Endodermal cell (in vitro differentiated cells): ENCODE measurements around the gene AXDND1. TPM values are rescaled to one million over a fixed set of nuclear protein-coding genes. Genes with fewer than 3 reads are reported as not detected.

Source experiments
- DNase-seq: peaks from one replicate; pipeline ENCODE4 v3.0.0-alpha.2; 2017
- H3K27ac ChIP-seq: 2 replicates; pipeline ENCODE4 v1.5.1; 2013; ENCODE audit warnings: mild to moderate bottlenecking, low read depth, low read length, moderate library complexity
- H3K27me3 ChIP-seq: 2 replicates; pipeline ENCODE4 v1.6.1; 2013; ENCODE audit warnings: mild to moderate bottlenecking, low read length, moderate library complexity; ENCODE audit not compliant: insufficient read depth, control insufficient read depth, poor library complexity, severe bottlenecking
- H3K36me3 ChIP-seq: 2 replicates; pipeline ENCODE4 v1.7.0; 2013; ENCODE audit warnings: mild to moderate bottlenecking, low read length, moderate library complexity; ENCODE audit not compliant: control insufficient read depth, insufficient read depth
- H3K4me1 ChIP-seq: one replicate; pipeline ENCODE4 v1.7.0; 2013; ENCODE audit warnings: low read length; ENCODE audit not compliant: control insufficient read depth, insufficient read depth
- H3K4me3 ChIP-seq: 2 replicates; pipeline ENCODE4 v1.5.1; 2013; ENCODE audit warnings: mild to moderate bottlenecking, low read length, moderate library complexity
- H3K9ac ChIP-seq: 2 replicates; pipeline ENCODE4 v1.6.1; 2013; ENCODE audit warnings: mild to moderate bottlenecking, low read length, moderate library complexity; ENCODE audit not compliant: poor library complexity, severe bottlenecking; ENCODE audit errors: extremely low read depth
- H3K9me3 ChIP-seq: 2 replicates; pipeline ENCODE4 v1.6.1; 2013; ENCODE audit warnings: mild to moderate bottlenecking, low read length, moderate library complexity; ENCODE audit not compliant: control insufficient read depth
- H3K27ac Mint-ChIP-seq: 2 replicates; pipeline ENCODE4 v1.8.0; 2020; ENCODE audit warnings: mixed read lengths
- H3K27me3 Mint-ChIP-seq: 2 replicates; pipeline ENCODE4 v1.8.0; 2021; ENCODE audit warnings: mild to moderate bottlenecking, mixed read lengths; ENCODE audit not compliant: insufficient read depth
- H3K36me3 Mint-ChIP-seq: 2 replicates; pipeline ENCODE4 v1.8.0; 2020; ENCODE audit warnings: low read depth, mixed read lengths
- H3K4me1 Mint-ChIP-seq: 2 replicates; pipeline ENCODE4 v1.8.0; 2020; ENCODE audit warnings: mixed read lengths
- H3K4me3 Mint-ChIP-seq: 2 replicates; pipeline ENCODE4 v1.8.0; 2020; ENCODE audit warnings: mild to moderate bottlenecking, moderate library complexity, mixed read lengths
- H3K9me3 Mint-ChIP-seq: 2 replicates; pipeline ENCODE4 v1.8.0; 2020; ENCODE audit warnings: mild to moderate bottlenecking, mixed read lengths
- WGBS, 2 experiments: methylation state at CpG; one replicate each; pipeline versions ENCODE4 v1.1.5 to v1.1.7; 2013; ENCODE audit warnings: missing lambda C conversion rate in 2 of 2, mixed read lengths in 1 of 2; ENCODE audit not compliant: insufficient coverage in 1 of 2, insufficient read length in 1 of 2; 5-methylcytosine and 5-hydroxymethylcytosine counted together
- total RNA-seq, 2 donors: library from RNA; stranded (reverse); fragmentation: NEBNext Ultra II Directional in 1 of 2; extraction: Animal tissue kit (Norgen Biotek cat#: 25700) in 1 of 2; gene quantifications; 2 replicates in 1 of 2; 3 replicates in 1 of 2; pipeline ENCODE4 v1.2.1, GENCODE V29; 2021
- TF ChIP-seq, protein P1 (sequence below): fragments of 200-600 bp; sonication (generic); conservative IDR thresholded peaks from 2 replicates; pipeline ENCODE4 v1.5.0; 2021; ENCODE audit warnings: antibody characterized with exemption, mild to moderate bottlenecking

The AXDND1 gene
- total RNA-seq, 2 donors from 2014 or later = 0.69 to 1.3 TPM

DNA sequence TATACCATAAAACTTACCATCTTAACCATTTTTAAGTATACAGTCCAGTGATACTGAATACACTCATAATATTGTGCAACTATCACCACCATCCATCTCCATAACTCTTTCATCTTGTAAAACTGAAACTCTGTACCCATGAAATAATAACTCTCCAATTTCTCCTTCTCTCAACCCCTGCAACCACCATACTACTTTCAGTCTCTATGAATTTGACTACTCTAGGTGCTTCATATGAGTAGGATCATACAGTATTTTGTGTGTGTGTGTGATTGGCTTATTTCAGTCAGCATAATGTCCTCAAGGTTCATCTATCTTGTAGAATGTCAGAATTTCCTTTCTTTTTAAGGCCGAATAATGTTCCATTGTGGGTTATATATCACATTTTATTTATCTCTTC is 192.3 kb downstream of the AXDND1 start:
- TF ChIP-seq, protein P1, sequence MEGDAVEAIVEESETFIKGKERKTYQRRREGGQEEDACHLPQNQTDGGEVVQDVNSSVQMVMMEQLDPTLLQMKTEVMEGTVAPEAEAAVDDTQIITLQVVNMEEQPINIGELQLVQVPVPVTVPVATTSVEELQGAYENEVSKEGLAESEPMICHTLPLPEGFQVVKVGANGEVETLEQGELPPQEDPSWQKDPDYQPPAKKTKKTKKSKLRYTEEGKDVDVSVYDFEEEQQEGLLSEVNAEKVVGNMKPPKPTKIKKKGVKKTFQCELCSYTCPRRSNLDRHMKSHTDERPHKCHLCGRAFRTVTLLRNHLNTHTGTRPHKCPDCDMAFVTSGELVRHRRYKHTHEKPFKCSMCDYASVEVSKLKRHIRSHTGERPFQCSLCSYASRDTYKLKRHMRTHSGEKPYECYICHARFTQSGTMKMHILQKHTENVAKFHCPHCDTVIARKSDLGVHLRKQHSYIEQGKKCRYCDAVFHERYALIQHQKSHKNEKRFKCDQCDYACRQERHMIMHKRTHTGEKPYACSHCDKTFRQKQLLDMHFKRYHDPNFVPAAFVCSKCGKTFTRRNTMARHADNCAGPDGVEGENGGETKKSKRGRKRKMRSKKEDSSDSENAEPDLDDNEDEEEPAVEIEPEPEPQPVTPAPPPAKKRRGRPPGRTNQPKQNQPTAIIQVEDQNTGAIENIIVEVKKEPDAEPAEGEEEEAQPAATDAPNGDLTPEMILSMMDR = no peak

DNA sequence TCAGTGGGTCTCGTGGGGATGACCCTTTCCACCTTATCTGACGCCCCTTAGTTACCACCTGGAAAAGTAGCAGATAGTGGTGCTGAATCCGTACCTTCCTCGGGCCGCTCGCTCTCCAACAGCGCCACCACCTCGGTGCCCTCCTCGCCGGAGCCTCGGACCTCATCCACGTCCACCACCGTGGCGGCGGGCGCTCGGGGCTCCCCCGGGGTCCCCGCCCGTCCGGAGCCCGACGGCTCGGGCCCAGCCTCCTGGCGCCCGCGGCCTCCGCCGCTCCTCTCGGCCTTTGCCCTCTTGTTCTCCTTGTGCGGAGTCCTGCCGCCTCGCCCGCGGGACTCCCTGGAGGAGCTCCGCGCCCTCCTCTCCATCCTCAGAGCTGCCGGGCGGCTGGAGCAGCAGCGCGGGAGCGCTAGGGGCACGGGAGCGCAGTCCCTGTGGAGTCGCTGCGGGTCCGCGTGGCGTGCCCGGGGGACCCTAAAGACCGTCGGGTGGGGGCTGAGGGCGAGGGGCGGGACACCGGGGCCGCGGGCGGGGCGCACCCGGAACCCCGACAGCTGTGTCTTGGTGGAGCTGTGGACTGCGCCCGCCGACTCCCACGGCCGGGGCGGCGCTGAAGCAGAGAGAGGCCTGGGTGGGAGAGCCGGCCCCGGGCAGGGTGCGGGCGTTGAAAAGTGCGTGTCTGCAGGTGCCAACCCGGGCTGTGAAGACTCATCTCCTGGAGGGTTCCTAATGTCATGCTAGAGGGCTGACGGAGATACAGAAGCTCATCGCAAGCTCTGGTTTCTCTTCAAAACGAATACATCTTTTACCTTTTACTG is 209.9 kb downstream of the AXDND1 start, which contains the start of gene NPHS2:
TSS of gene NPHS2 (minus strand) at position 452 of the 818 bp plus-strand sequence. CDS start at position 368, 84 bp downstream.
- Histone ChIP-seq H3K9ac (no peak within 1 kb of the TSS), H3K36me3 (no peaks in the 10 kb centered on the region), H3K27me3 (peaks cover 65% of the 10 kb centered on the region), H3K4me3 (peak within 1 kb of the TSS; percentile 56), H3K9me3 (no peaks in the 10 kb centered on the region), H3K4me1 (no peaks in the 10 kb centered on the region), H3K27ac (no peak within 1 kb of the TSS)
- Mint-ChIP-seq H3K27ac (no peak within 1 kb of the TSS), H3K4me1 (no peaks in the 10 kb centered on the region), H3K27me3 (peaks cover 65% of the 10 kb centered on the region), H3K4me3 (peak within 1 kb of the TSS; percentile 41), H3K9me3 (peaks cover 12% of the 10 kb centered on the region), H3K36me3 (no peaks in the 10 kb centered on the region)
- WGBS, 2 experiments = 5 to 7% methylated on average over 34 to 77 of the region's 77 CpGs
- DNase-seq = peak; percentile 80
- TF ChIP-seq, protein P1 = peak; percentile 47

More for the DNA sequence above, 192.3 kb downstream of the AXDND1 start:
- Histone ChIP-seq H3K4me1 (no peaks in the 10 kb centered on the region), H3K4me3 (no peak overlapping the region), H3K9ac (no peak overlapping the region), H3K27ac (no peak overlapping the region), H3K9me3 (no peaks in the 10 kb centered on the region), H3K27me3 (no peaks in the 10 kb centered on the region), H3K36me3 (no peaks in the 10 kb centered on the region)
- 90% methylated on average over 1 of the region's 1 CpG; no CpG with 5 or more reads in 1 of the 2 experiments for WGBS, 2 experiments
- H3K27me3 Mint-ChIP-seq = no peaks in the 10 kb centered on the region
- no peaks in the 10 kb centered on the region for H3K9me3 Mint-ChIP-seq
- H3K4me3 Mint-ChIP-seq = no peak overlapping the region
- H3K27ac Mint-ChIP-seq = no peak overlapping the region
- DNase-seq = no peak
- peaks cover 5% of the 10 kb centered on the region for H3K4me1 Mint-ChIP-seq
- no peaks in the 10 kb centered on the region for H3K36me3 Mint-ChIP-seq

DNA sequence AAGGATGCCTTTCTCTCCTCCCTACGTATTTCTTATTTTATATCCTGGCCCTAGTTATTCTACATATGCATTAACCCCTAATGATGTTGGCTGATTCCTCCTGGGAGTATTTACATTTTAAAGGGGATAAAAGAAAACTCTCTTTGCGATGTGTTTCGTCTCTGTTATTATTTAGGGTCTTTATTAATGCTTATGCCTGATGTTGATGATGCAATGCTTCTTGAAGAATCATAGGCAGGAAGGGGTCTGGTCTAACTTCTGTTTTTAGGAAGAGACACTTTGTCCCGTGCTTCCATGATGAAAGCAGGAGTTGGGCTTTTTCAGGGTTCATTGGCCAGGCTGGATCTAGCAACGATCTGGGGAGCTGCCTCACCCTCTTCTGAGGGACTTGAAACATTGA is 210.7 kb downstream of the AXDND1 start:
- peaks cover 65% of the 10 kb centered on the region for H3K27me3 Mint-ChIP-seq
- peaks cover 65% of the 10 kb centered on the region for H3K27me3 ChIP-seq

More for the DNA sequence above, 210.7 kb downstream of the AXDND1 start:
- no peaks in the 10 kb centered on the region for H3K36me3 ChIP-seq
- Mint-ChIP-seq H3K36me3 (no peaks in the 10 kb centered on the region), H3K27ac (no peak overlapping the region), H3K4me1 (no peaks in the 10 kb centered on the region), H3K9me3 (peaks cover 7% of the 10 kb centered on the region), H3K4me3 (no peak overlapping the region)
- no peak overlapping the region for H3K27ac ChIP-seq
- TF ChIP-seq, protein P1 = no peak
- no peak overlapping the region for H3K4me3 ChIP-seq
- H3K4me1 ChIP-seq = no peaks in the 10 kb centered on the region
- no peak overlapping the region for H3K9ac ChIP-seq
- no peak for DNase-seq
- no peaks in the 10 kb centered on the region for H3K9me3 ChIP-seq
- WGBS, 2 experiments = 53 to 78% methylated on average over 2 to 5 of the region's 5 CpGs
